K562 (cell line): Measurements from ENCODE around the gene CREB3L1. TPM values are rescaled to one million over a fixed set of nuclear protein-coding genes. Genes with fewer than 3 reads are reported as not detected.

Experiments used
- ATF7 ChIP-seq: fragments of 450-650 bp; IDR thresholded peaks from 2 replicates; pipeline ENCODE4 v1.7.1; 2014; ENCODE audit warnings: mild to moderate bottlenecking, moderate library complexity
- EP400 ChIP-seq: fragments of 450-650 bp; IDR thresholded peaks from 2 replicates; pipeline ENCODE4 v1.6.1; 2017; ENCODE audit warnings: antibody characterized with exemption, mild to moderate bottlenecking, moderate library complexity
- FOXJ2 ChIP-seq: fragments of 200-800 bp; sonication (Bioruptor generic); IDR thresholded peaks from 2 replicates; pipeline ENCODE4 v1.6.1; 2016; ENCODE audit warnings: missing genetic modification characterization, missing compliant biosample characterization
- FOXK2 ChIP-seq, 2 experiments: fragments of 450-650 bp; IDR thresholded peaks in 1 of 2; conservative IDR thresholded peaks in 1 of 2; 2 replicates each; pipeline ENCODE4 v1.6.1; 2016; ENCODE audit warnings: low read depth in 2 of 2, mild to moderate bottlenecking in 1 of 2
- KAT7 ChIP-seq: sonication (generic); formaldehyde crosslinking; IDR thresholded peaks from 2 replicates; pipeline ENCODE4 v1.8.0; 2022; ENCODE audit warnings: missing genetic modification reagents, mild to moderate bottlenecking, borderline replicate concordance
- L3MBTL2 ChIP-seq: fragments of 450-650 bp; IDR thresholded peaks from 2 replicates; pipeline ENCODE4 v1.6.1; 2016; ENCODE audit warnings: mild to moderate bottlenecking, moderate library complexity
- NCOA6 ChIP-seq: fragments of 450-650 bp; IDR thresholded peaks from 2 replicates; pipeline ENCODE4 v1.6.1; 2017; ENCODE audit warnings: mild to moderate bottlenecking
- NR4A1 ChIP-seq, 2 experiments: fragments of 250-450 bp in 1 of 2; fragments of 450-650 bp in 1 of 2; sonication (Bioruptor Pico) in 1 of 2; IDR thresholded peaks; 2 replicates each; pipeline versions ENCODE4 v1.4.0 to v1.6.1; 2016 to 2020; ENCODE audit warnings: mild to moderate bottlenecking in 2 of 2, missing compliant biosample characterization in 1 of 2, missing genetic modification characterization in 1 of 2, moderate library complexity in 1 of 2
- PHF20 ChIP-seq: fragments of 450-650 bp; IDR thresholded peaks from 2 replicates; pipeline ENCODE4 v1.6.1; 2018; ENCODE audit not compliant: partially characterized antibody
- RBBP5 ChIP-seq: fragments of 200-600 bp; sonication (generic); IDR thresholded peaks from 2 replicates; pipeline ENCODE4 v1.6.1; 2012; ENCODE audit warnings: borderline replicate concordance, mild to moderate bottlenecking, low read length, control low read depth, inconsistent platforms; ENCODE audit not compliant: insufficient read depth, poor library complexity, severe bottlenecking
- ZFP30 ChIP-seq: fragments of 250-450 bp; sonication (Bioruptor Pico); IDR thresholded peaks from 2 replicates; pipeline ENCODE4 v1.8.0; 2022; ENCODE audit warnings: moderate library complexity, mild to moderate bottlenecking, inconsistent platforms, borderline replicate concordance
- ZNF592 ChIP-seq: fragments of 450-650 bp; IDR thresholded peaks from 2 replicates; pipeline ENCODE4 v1.6.1; 2017; ENCODE audit warnings: antibody characterized with exemption, mild to moderate bottlenecking
- polyA plus RNA-seq, 8 experiments: library from polyadenylated mRNA; depleted of rRNA in 4 of 8; stranded (reverse) in 5 of 8; unstranded in 3 of 8; fragments of >200 nt; fragmentation: Nextera tagmentation in 2 of 8; fragmentation: Illumina TruSeq in 1 of 8; extraction: Ambion mirVana in 2 of 8; extraction: Trizol in 1 of 8; gene quantifications; 2 replicates each; pipeline versions ENCODE4 v1.2.1 to v1.2.3, GENCODE V29; 2011 to 2014; ENCODE audit warnings: inconsistent platforms in 1 of 8, missing spikeins in 1 of 8
- total RNA-seq, 7 experiments: library from RNA; depleted of rRNA in 6 of 7; stranded (reverse); fragments of >200 nt in 6 of 7; fragmentation: Illumina TruSeq in 2 of 7; extraction: Trizol in 2 of 7; gene quantifications; 2 replicates each; pipeline versions ENCODE4 v1.2.1 to v1.2.3, GENCODE V29; 2011 to 2021; ENCODE audit warnings: low replicate concordance in 1 of 7
- TF ChIP-seq, protein P1 (sequence below), 2 experiments: IDR thresholded peaks; 2 replicates each; pipeline ENCODE4 v1.6.1; 2012; ENCODE audit warnings: improper control_type of control experiment in 2 of 2, low read depth in 2 of 2, low read length in 2 of 2, borderline replicate concordance in 1 of 2
- TF ChIP-seq, protein P2 (sequence below): sonication (generic); formaldehyde crosslinking; IDR thresholded peaks from 2 replicates; pipeline ENCODE4 v1.8.0; 2022; ENCODE audit warnings: mild to moderate bottlenecking, missing genetic modification reagents

Gene CREB3L1
- total and polyA plus RNA-seq, 9 of the 15 experiments (the other 6 are each of a cell fraction or from before 2014, with no cell fraction given): 1.2 to 27.6 (median 3.7) TPM

- TF ChIP-seq ZNF592 (peak; percentile 71; the same call in 1 of the 2 replicates), RBBP5 (peak; percentile 14), FOXK2 (conservative IDR thresholded peaks at IDR 0.05 in 1 of 2, IDR thresholded peaks at IDR 0.05 in 1 of 2; ENCODE audit: low read depth in 2 of 2) (0 out of 4 replicates have a peak, but pooled peaks of 1 of the 2 experiments have one; percentile 34), ATF7 (0 out of 2 replicates have a peak, but pooled peaks have one; percentile 6), EP400 (no peak), NCOA6 (no peak), L3MBTL2 (peak; percentile 46; the same call in 1 of the 2 replicates), KAT7 (CRISPR knock-in tag) (no peak), PHF20 (peak; percentile 11), FOXJ2 (tag) (no peak), NR4A1 (CRISPR knock-in tag; IDR thresholded peaks at IDR 0.05) (0 out of 2 replicates have a peak, but pooled peaks have one; percentile 15), NR4A1 (tag; IDR thresholded peaks at IDR 0.05) (no peak), ZFP30 (CRISPR knock-in tag) (no peak)
- TF ChIP-seq, protein P1, sequence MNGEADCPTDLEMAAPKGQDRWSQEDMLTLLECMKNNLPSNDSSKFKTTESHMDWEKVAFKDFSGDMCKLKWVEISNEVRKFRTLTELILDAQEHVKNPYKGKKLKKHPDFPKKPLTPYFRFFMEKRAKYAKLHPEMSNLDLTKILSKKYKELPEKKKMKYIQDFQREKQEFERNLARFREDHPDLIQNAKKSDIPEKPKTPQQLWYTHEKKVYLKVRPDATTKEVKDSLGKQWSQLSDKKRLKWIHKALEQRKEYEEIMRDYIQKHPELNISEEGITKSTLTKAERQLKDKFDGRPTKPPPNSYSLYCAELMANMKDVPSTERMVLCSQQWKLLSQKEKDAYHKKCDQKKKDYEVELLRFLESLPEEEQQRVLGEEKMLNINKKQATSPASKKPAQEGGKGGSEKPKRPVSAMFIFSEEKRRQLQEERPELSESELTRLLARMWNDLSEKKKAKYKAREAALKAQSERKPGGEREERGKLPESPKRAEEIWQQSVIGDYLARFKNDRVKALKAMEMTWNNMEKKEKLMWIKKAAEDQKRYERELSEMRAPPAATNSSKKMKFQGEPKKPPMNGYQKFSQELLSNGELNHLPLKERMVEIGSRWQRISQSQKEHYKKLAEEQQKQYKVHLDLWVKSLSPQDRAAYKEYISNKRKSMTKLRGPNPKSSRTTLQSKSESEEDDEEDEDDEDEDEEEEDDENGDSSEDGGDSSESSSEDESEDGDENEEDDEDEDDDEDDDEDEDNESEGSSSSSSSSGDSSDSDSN (IDR thresholded peaks at IDR 0.05; ENCODE audit: borderline replicate concordance in 1 of 2, low read depth in 2 of 2, low read length in 2 of 2): 0 out of 4 replicates have a peak, but pooled peaks of 1 of the 2 experiments have one; percentile 38
- TF ChIP-seq, protein P2, sequence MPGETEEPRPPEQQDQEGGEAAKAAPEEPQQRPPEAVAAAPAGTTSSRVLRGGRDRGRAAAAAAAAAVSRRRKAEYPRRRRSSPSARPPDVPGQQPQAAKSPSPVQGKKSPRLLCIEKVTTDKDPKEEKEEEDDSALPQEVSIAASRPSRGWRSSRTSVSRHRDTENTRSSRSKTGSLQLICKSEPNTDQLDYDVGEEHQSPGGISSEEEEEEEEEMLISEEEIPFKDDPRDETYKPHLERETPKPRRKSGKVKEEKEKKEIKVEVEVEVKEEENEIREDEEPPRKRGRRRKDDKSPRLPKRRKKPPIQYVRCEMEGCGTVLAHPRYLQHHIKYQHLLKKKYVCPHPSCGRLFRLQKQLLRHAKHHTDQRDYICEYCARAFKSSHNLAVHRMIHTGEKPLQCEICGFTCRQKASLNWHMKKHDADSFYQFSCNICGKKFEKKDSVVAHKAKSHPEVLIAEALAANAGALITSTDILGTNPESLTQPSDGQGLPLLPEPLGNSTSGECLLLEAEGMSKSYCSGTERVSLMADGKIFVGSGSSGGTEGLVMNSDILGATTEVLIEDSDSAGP (CRISPR knock-in tag): no peak
- TF ChIP-seq, all 486 proteins: peak for 17
Measured at GRCh38 chr11:46254133-46254491, 23.4 kb upstream of the CREB3L1 start (continued).
